Esophagus squamous epithelium (tissue), 5 donors: ENCODE data around the gene TMEM175. TPM values are rescaled to one million over a fixed set of nuclear protein-coding genes. Genes with fewer than 3 reads are reported as not detected.
A peak's percentile ranks its signal among the peaks of the same experiment; 100 is the strongest.

ENCODE experiments used
- DNase-seq: peaks from one replicate; lab custom pipeline; 2025; lab: John Stamatoyannopoulos, UW
- H3K27ac ChIP-seq, 4 donors: fragments of 200-600 bp; sonication (generic); one replicate each; pipeline ENCODE4 v1.5.1; 2016 to 2019; ENCODE audit warnings: mild to moderate bottlenecking in 1 of 4
- H3K27me3 ChIP-seq, 4 donors: fragments of 200-600 bp; sonication (generic); 1 replicate in 3 of 4; 2 replicates in 1 of 4; pipeline versions ENCODE4 v1.5.1 to v1.6.0; 2017 to 2021; ENCODE audit warnings: antibody characterized with exemption in 1 of 4
- H3K36me3 ChIP-seq, 3 donors: fragments of 200-600 bp; sonication (generic); one replicate each; pipeline ENCODE4 v1.5.1; 2016 to 2019
- H3K4me1 ChIP-seq, 3 donors: fragments of 200-600 bp; sonication (generic); one replicate each; pipeline ENCODE4 v1.5.1; 2017 to 2019
- H3K4me3 ChIP-seq, 4 donors: fragments of 200-600 bp; sonication (generic); 1 replicate in 3 of 4; 2 replicates in 1 of 4; pipeline ENCODE4 v1.5.1; 2016 to 2019; ENCODE audit warnings: mild to moderate bottlenecking in 2 of 4, moderate library complexity in 1 of 4
- H3K9me3 ChIP-seq, 3 donors: fragments of 200-600 bp; sonication (generic); one replicate each; pipeline ENCODE4 v1.5.1; 2016 to 2019
- CTCF ChIP-seq, 6 experiments: fragments of 450-650 bp in 4 of 6; fragments of 200-600 bp in 2 of 6; sonication (generic) in 2 of 6; IDR thresholded peaks; one replicate each; pipeline ENCODE4 v1.5.1; 2016 to 2019; ENCODE audit warnings: antibody characterized with exemption in 6 of 6, mild to moderate bottlenecking in 4 of 6, moderate library complexity in 4 of 6
- POLR2A ChIP-seq, 4 donors: fragments of 450-650 bp; IDR thresholded peaks; one replicate each; pipeline ENCODE4 v1.6.1; 2017; ENCODE audit warnings: antibody characterized with exemption in 4 of 4, mild to moderate bottlenecking in 4 of 4, moderate library complexity in 3 of 4
- WGBS, 2 donors: methylation state at CpG; one replicate each; pipeline ENCODE4 v1.1.5; 2018; 5-methylcytosine and 5-hydroxymethylcytosine counted together
- intact Hi-C: fragments of 100-400 bp; cut with DNase I; formaldehyde crosslinking; loops from one replicate; pipeline ENCODE4 v1.15.0; 2022
- total RNA-seq, 4 donors: library from RNA; depleted of rRNA; stranded (reverse); fragments of >200 nt; gene quantifications; one replicate each; pipeline ENCODE4 v1.1.0, GENCODE V29; 2016
- donor health status: DM: yes; HTN: yes; CAD: no.

The TMEM175 gene
- total RNA-seq, 4 donors from 2014 or later, result 8.4 to 22.9 (median 19.7) TPM

DNA sequence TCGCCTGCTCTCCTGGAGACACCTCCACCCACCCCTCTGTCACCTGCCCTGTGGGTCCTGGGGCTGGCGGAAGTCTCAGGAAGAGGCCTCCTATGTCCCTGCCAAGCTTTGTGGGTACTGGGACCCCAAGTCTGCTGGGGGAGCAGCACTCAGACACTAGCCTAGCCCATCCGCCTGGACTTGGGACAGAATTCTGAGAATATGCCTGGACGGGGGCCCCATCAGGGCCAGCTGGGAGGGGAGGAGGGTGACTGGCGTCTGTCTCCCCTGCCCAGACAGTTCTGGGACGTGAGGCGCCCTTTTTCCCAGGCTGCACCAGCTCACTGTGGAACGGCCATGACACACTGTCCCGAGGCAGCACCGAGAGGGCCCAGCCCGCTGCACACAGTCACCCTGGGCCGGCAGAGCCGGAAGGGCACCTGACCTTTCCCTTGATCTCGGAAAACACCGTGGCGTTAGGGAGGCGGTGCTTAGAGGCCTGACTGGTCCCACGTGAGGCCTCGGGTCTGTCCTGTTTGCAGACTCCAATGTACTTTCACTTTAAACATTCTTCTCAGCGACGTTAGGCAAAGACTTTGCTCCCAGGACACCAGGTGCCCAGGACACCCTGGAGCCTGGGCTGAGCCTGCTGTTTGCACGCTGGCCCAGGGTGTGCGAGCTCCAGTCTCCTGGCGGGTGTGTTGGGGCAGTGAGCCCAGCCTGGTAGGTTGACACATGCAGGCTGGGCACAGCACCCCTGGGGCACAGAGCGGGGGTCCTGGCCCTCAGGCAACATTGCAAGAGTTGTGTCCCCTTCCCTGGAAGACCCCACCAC lies 60.2 kb downstream of the TMEM175 start:
- 75% methylated on average over 8 of the region's 25 CpGs; no CpG with 5 or more reads in 1 of the 2 donors for WGBS, 2 donors
- H3K9me3 ChIP-seq, result no peaks in the 10 kb centered on the region
- peaks cover 0 to 35% (median 0%) of the 10 kb centered on the region in 3 donors for H3K36me3 ChIP-seq
- H3K4me1 ChIP-seq, result peaks cover 17 to 42% (median 17%) of the 10 kb centered on the region in 3 donors
- TF ChIP-seq CTCF (IDR thresholded peaks at IDR 0.05) (no peak), POLR2A (IDR thresholded peaks at IDR 0.05) (no peak)
- H3K27ac ChIP-seq, result peak overlapping the region; percentile 30 to 65 (median 60)
- no peak for DNase-seq
- H3K4me3 ChIP-seq, result peak overlapping the region; percentile 4 to 51 (median 28)
- peaks cover 0 to 22% (median under 1%) of the 10 kb centered on the region in 4 donors for H3K27me3 ChIP-seq
- intact Hi-C loops, result no loop called here

DNA sequence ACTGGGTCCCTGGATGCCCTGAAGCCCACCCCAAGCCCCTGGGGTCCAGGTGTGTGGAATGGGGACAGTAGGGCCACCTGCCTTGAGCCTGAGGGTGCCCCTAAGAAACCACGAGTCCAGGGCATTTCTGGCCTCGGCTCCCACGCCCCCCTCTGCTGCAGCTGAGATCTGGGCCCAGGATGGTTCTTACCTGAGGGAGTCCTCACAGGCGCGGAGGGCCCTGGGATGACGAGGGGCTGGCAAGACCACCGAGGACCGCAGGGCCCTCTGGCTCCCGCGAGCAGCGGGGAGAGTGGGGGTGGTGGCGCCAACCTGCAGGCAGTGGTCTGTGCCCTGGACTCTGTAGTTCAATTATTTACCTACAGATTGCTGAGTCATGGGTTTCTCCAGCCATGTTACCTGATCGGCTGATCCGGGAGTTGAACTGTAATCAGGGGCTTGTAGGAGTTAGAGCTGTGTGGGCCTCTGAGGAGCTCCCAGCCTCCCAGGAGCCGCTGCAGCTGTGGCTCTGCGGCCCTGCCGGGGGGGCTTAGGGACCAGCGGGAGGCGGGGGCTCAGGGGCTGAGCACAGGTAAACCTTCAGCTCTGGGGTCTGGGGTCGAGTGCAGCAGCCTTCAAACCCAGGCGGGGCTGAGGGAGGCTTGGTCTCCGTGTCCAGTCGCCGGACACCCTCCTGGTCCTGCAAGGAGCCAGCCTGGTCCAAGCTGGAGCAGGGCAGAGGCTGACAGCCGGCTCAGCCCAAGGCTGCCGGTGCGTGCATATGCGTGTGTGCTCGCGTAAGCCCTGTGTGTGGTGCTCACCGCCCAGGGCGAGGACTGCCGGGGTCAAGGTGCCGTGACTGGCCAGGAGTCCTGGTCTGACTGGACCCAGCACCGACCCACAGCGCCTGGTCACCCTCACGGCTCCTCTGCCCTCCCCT lies 61.1 kb downstream of the TMEM175 start, which contains the start of gene SLC26A1:
SLC26A1 (minus strand) TSS at position 294 of the 919 bp plus-strand sequence. CDS start 1,701 bp downstream, outside the sequence.
- Histone ChIP-seq H3K4me1 (peaks cover 16 to 42% (median 17%) of the 10 kb centered on the region in 3 donors), H3K36me3 (peaks cover 0 to 35% (median 0%) of the 10 kb centered on the region in 3 donors), H3K27me3 (peaks cover 0 to 30% (median 8%) of the 10 kb centered on the region in 4 donors), H3K4me3 (peak within 1 kb of the TSS; percentile 4 to 51 (median 28)), H3K9me3 (no peaks in the 10 kb centered on the region), H3K27ac (peak within 1 kb of the TSS; percentile 30 to 65 (median 60))
- no peak for DNase-seq
- intact Hi-C loops, result no loop called here
- WGBS, 2 donors, result 85% methylated on average over 4 of the region's 37 CpGs; no CpG with 5 or more reads in 1 of the 2 donors
- TF ChIP-seq POLR2A (IDR thresholded peaks at IDR 0.05) (no peak), CTCF (IDR thresholded peaks at IDR 0.05) (no peak)

- TF ChIP-seq POLR2A (IDR thresholded peaks at IDR 0.05), result no peak
- no peak for TF ChIP-seq CTCF (IDR thresholded peaks at IDR 0.05)
- Histone ChIP-seq H3K9me3 (no peaks in the 10 kb centered on the region), H3K27me3 (peaks cover 0 to 50% (median 9%) of the 10 kb centered on the region in 4 donors), H3K27ac (no peak overlapping the region), H3K4me1 (peaks cover 16 to 40% (median 17%) of the 10 kb centered on the region in 3 donors), H3K4me3 (no peak overlapping the region), H3K36me3 (peaks cover 0 to 16% (median 0%) of the 10 kb centered on the region in 3 donors)
- intact Hi-C loops, result no loop called here
- DNase-seq, result no peak
- WGBS, 2 donors, result 81% methylated on average over 12 of the region's 23 CpGs; no CpG with 5 or more reads in 1 of the 2 donors
Measured at GRCh38 chr4:995311-996026, 63.2 kb downstream of the TMEM175 start.

- Histone ChIP-seq H3K9me3 (no peaks in the 10 kb centered on the region), H3K4me3 (no peak overlapping the region), H3K27me3 (peaks cover 8 to 59% (median 11%) of the 10 kb centered on the region in 4 donors), H3K36me3 (peaks cover 0 to 8% (median 0%) of the 10 kb centered on the region in 3 donors), H3K27ac (no peak overlapping the region), H3K4me1 (peaks cover 16 to 40% (median 17%) of the 10 kb centered on the region in 3 donors)
- WGBS, 2 donors, result 56 to 71% methylated on average over 10 of the region's 15 CpGs
- intact Hi-C loops, result no loop called here
- no peak for DNase-seq
- TF ChIP-seq POLR2A (IDR thresholded peaks at IDR 0.05), result no peak
- TF ChIP-seq CTCF (IDR thresholded peaks at IDR 0.05), result no peak
Measured at GRCh38 chr4:996030-996996, 64.1 kb downstream of the TMEM175 start.
